ENCODE data around the gene SNCA.

GRCh38 chr4:89722517-89722916, 114.4 kb downstream of the SNCA start:
- no peak for TF ChIP-seq POLR2A (IDR thresholded peaks at IDR 0.05)
- no peak for TF ChIP-seq CTCF (IDR thresholded peaks at IDR 0.05)
- TF ChIP-seq EP300 (IDR thresholded peaks at IDR 0.05): no peak

All from upper lobe of left lung (tissue), 4 donors.